Ovary (tissue), 9 donors: ENCODE measurements around the gene DMAC2L. TPM values are rescaled to one million over a fixed set of nuclear protein-coding genes. Genes with fewer than 3 reads are reported as not detected.

ENCODE experiments used
- DNase-seq, 5 donors: peaks; one replicate each; pipeline ENCODE4 v3.0.0-alpha.2; 2019 to 2020
- H3K27ac ChIP-seq, 2 donors: fragments of 200-600 bp; one replicate each; pipeline versions ENCODE4 v1.5.1 to v1.8.0; 2019 to 2022
- H3K27me3 ChIP-seq: fragments of 200-600 bp; one replicate; pipeline ENCODE4 v1.8.0; 2022
- H3K36me3 ChIP-seq: fragments of 200-600 bp; sonication (generic); one replicate; pipeline ENCODE4 v1.5.1; 2019
- H3K4me1 ChIP-seq: one replicate; pipeline ENCODE4 v1.8.1; 2013; ENCODE audit warnings: mild to moderate bottlenecking, moderate library complexity; ENCODE audit not compliant: insufficient read depth
- H3K4me3 ChIP-seq: fragments of 200-600 bp; sonication (generic); one replicate; pipeline ENCODE4 v1.5.1; 2017
- H3K9me3 ChIP-seq, 2 donors: fragments of 200-600 bp in 1 of 2; sonication (generic) in 1 of 2; one replicate each; pipeline versions ENCODE4 v1.5.1 to v1.8.1; 2013 to 2019; ENCODE audit warnings: mild to moderate bottlenecking in 1 of 2, moderate library complexity in 1 of 2
- CTCF ChIP-seq, 3 donors: fragments of 450-650 bp in 2 of 3; fragments of 200-600 bp in 1 of 3; IDR thresholded peaks; one replicate each; pipeline versions ENCODE4 v1.5.1 to v1.8.0; 2016 to 2022; ENCODE audit warnings: antibody characterized with exemption in 3 of 3, mild to moderate bottlenecking in 1 of 3
- EP300 ChIP-seq: sonication (generic); formaldehyde crosslinking; IDR thresholded peaks from one replicate; pipeline ENCODE4 v1.6.1; 2017; ENCODE audit warnings: antibody characterized with exemption
- POLR2A ChIP-seq: fragments of 450-650 bp; IDR thresholded peaks from one replicate; pipeline ENCODE4 v1.6.1; 2017; ENCODE audit warnings: antibody characterized with exemption, mild to moderate bottlenecking, moderate library complexity
- WGBS, 3 donors: extraction: QIAGEN DNeasy Blood & Tissue Kit in 1 of 3; methylation state at CpG; one replicate each; pipeline versions ENCODE4 v1.1.5 to v1.1.7; 2013 to 2017; 5-methylcytosine and 5-hydroxymethylcytosine counted together
- intact Hi-C, 4 donors: fragments of 100-400 bp; cut with DNase I; formaldehyde crosslinking; loops; one replicate each; pipeline versions ENCODE4 v1.11.0 to v1.15.1; 2022 to 2023
- polyA plus RNA-seq, 2 donors: library from polyadenylated mRNA; stranded (reverse); fragments of 200-250 nt in 1 of 2; fragments of 350-450 nt in 1 of 2; fragmentation: Illumina TruSeq in 1 of 2; extraction: RNeasy Lipid Tissue Mini Kit (QIAGEN cat#74804) in 1 of 2; gene quantifications; one replicate each; pipeline ENCODE4 v1.2.3, GENCODE V29; 2013 to 2014
- total RNA-seq, 7 donors: library from RNA; depleted of rRNA in 2 of 7; stranded (reverse); fragments of >200 nt in 2 of 7; fragmentation: NEBNext Ultra II Directional in 3 of 7; extraction: Animal tissue kit (Norgen Biotek cat#: 25700) in 3 of 7; gene quantifications; one replicate each; pipeline versions ENCODE4 v1.1.0 to v1.2.4, GENCODE V29; 2016 to 2023
- donor health status: DM: no; HTN: no; CAD: no; lungs with moderate emphysema.
- donor health status: DM: no; HTN: no; CAD: no.
- donor health status: Bipolar disorder and iron deficiency.
- donor health status: DM: yes; HTN: yes; CAD: no.
- donor health status: DM: no; HTN: no; CAD: no.
- donor health status: DM: yes; HTN: yes; CAD: no.

The DMAC2L gene
- total and polyA plus RNA-seq, 9 donors = 5.1 to 19.8 (median 12.9) TPM

GRCh38 chr14:50319293-50319692, 7.2 kb downstream of the DMAC2L start:
- intact Hi-C loops = loop anchor here in 2 of 4 donors (2.0 kb wide), 1 partner anchor 214 kb away; the partner anchor contains the start of gene MAP4K5 (in 2 of the 2)
- no peak for DNase-seq
- Histone ChIP-seq H3K27ac (no peak overlapping the region), H3K27me3 (no peaks in the 10 kb centered on the region), H3K36me3 (no peaks in the 10 kb centered on the region), H3K9me3 (no peaks in the 10 kb centered on the region), H3K4me1 (no peaks in the 10 kb centered on the region), H3K4me3 (no peak overlapping the region)
- no peak for TF ChIP-seq POLR2A
- TF ChIP-seq CTCF (IDR thresholded peaks at IDR 0.05) = no peak
- TF ChIP-seq EP300 = no peak
- 86 to 87% (median 87%) methylated on average over 1 of the region's 1 CpG for WGBS, 3 donors

GRCh38 chr14:50319721-50320120, 7.6 kb downstream of the DMAC2L start:
- no peak for TF ChIP-seq CTCF (IDR thresholded peaks at IDR 0.05)
- TF ChIP-seq POLR2A = no peak
- WGBS, 3 donors = 87 to 93% (median 92%) methylated on average over 2 of the region's 2 CpGs
- DNase-seq = no peak
- no peaks in the 10 kb centered on the region for H3K36me3 ChIP-seq
- H3K4me3 ChIP-seq = no peak overlapping the region
- H3K27me3 ChIP-seq = no peaks in the 10 kb centered on the region
- H3K9me3 ChIP-seq = no peaks in the 10 kb centered on the region
- H3K4me1 ChIP-seq = no peaks in the 10 kb centered on the region
- intact Hi-C loops = loop anchor here (2.0 to 10.0 kb wide), 3 partner anchors 75 to 455 kb away; partner anchors contain the start of genes MAP4K5 (in 4 of the 4) and CDKL1 (in 1 of the 4)
- H3K27ac ChIP-seq = peak overlapping the region in 1 of 2 donors; percentile 57

DNA sequence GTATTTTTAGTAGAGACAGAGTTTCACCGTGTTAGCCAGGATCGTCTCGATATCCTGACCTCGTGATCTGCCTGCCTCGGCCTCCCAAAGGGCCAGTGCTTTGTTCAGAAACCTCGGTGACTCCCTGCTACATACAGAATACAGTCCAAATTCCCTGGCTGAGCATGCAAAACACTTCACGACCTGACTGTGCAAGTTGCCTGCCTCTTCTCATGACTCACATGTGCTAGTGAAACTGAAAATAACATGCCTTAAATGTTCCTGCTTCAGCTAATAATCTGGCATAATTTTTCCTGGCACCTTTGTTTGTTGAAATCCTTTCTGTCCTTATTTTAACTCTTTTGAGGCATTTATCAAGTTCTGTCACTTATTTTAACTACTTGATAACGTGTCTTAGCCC, 8.2 kb downstream of the DMAC2L start:
- peak in 1 of 5 donors; percentile 34 for DNase-seq
- intact Hi-C loops = loop anchor here (2.0 to 10.0 kb wide), 3 partner anchors 75 to 455 kb away; partner anchors contain the start of genes MAP4K5 (in 2 of the 4) and CDKL1 (in 1 of the 4)
- Histone ChIP-seq H3K27me3 (no peaks in the 10 kb centered on the region), H3K4me3 (no peak overlapping the region), H3K4me1 (no peaks in the 10 kb centered on the region), H3K9me3 (no peaks in the 10 kb centered on the region), H3K27ac (peak overlapping the region in 1 of 2 donors; percentile 57), H3K36me3 (no peaks in the 10 kb centered on the region)
- WGBS, 3 donors = 16 to 27% (median 23%) methylated on average over 8 of the region's 8 CpGs
- TF ChIP-seq CTCF (IDR thresholded peaks at IDR 0.05) (no peak), POLR2A (no peak)

DNA sequence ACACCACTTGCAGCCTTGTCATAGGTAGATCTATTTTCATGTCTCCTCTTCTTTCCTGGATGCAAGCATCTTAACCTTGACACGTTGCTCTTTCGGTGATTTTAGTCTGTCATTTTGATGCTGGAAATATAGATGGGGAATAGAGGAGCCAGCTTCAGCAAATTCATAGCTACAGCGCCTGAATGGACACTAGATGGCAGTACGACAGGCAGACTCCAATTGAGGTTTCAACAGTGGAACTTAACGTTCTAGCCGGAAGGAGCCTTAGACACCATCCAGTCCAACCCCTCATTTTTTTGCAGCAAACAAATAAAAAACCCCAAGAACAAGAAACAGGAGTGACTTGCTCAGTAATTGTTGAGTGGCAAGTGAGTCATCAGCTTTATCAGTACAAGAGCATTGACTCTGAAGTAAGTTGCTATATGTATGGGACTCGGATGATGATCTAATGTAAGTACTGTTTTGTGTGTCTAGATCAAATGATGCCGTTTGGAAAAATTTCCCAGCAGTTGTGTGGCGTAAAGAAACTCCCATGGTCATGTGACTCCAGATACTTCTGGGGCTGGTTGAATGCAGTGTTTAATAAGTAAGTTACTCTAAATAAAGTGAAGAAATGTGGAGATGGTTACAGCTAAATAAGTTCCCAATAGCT, 9.0 kb downstream of the DMAC2L start:
- WGBS, 3 donors = 0 to 3% (median 2%) methylated on average over 9 of the region's 9 CpGs
- H3K9me3 ChIP-seq = no peaks in the 10 kb centered on the region
- no peaks in the 10 kb centered on the region for H3K36me3 ChIP-seq
- H3K27me3 ChIP-seq = no peaks in the 10 kb centered on the region
- intact Hi-C loops = loop anchor here (2.0 to 10.0 kb wide), 3 partner anchors 74 to 454 kb away; partner anchors contain the start of genes MAP4K5 (in 2 of the 4) and CDKL1 (in 1 of the 4)
- peak; percentile 60 to 82 (median 78) for TF ChIP-seq CTCF (IDR thresholded peaks at IDR 0.05)
- no peak for TF ChIP-seq POLR2A
- peak overlapping the region; percentile 23 for H3K4me3 ChIP-seq
- peak overlapping the region in 1 of 2 donors; percentile 57 for H3K27ac ChIP-seq
- H3K4me1 ChIP-seq = no peaks in the 10 kb centered on the region
- DNase-seq = peak in 4 of 5 donors; percentile 43 to 78 (median 60)
